HG03565 (cell line): ENCODE measurements around the gene SLC6A13.

Source experiments
- ATAC-seq: cut with Tn5 transposase; IDR thresholded peaks from one replicate; pipeline ENCODE4 v1.9.1; 2021; ENCODE audit warnings: mild to moderate bottlenecking, moderate library complexity; ENCODE audit not compliant: unreplicated experiment

Gene SLC6A13

DNA sequence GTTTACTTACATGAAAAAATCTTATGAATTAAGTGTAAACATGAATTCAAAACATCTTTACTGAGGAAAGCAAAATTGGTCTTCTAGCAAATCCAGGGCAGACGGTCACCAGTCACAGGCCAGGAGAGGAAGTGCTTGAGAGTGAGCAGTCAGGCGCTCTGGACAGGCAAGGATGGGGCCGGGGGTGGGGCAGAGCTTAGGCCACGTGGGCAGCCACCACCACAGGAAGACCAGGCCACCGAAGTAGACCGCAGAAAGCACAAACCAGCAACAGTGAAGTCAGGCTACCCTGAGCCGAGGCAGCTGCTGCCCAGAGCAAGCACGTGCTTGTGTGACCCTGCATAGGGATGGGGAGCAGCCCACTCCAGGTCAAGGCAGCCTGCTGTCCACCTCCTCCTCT, 82.2 kb downstream of the SLC6A13 start:
- ATAC-seq = no peak

DNA sequence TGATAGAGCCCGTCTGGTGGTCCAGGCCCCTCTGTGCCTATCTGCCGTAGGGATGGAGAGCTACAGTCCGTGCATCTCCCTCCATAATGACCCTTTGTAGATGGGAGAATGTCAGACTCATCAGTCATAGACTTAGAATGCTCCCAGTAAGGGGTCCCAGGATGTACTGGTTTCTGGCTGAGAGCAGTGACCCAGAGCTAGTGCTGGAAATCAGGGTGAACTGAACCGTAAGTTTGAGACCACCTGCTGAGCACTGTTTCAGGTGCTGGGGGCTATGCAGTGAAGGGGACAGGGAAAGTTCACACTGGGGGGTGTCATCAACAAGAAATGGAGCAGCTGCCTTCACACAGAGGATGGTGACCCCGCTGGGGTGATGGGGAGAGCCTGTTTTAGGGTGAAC, 82.8 kb downstream of the SLC6A13 start:
- no peak for ATAC-seq

DNA sequence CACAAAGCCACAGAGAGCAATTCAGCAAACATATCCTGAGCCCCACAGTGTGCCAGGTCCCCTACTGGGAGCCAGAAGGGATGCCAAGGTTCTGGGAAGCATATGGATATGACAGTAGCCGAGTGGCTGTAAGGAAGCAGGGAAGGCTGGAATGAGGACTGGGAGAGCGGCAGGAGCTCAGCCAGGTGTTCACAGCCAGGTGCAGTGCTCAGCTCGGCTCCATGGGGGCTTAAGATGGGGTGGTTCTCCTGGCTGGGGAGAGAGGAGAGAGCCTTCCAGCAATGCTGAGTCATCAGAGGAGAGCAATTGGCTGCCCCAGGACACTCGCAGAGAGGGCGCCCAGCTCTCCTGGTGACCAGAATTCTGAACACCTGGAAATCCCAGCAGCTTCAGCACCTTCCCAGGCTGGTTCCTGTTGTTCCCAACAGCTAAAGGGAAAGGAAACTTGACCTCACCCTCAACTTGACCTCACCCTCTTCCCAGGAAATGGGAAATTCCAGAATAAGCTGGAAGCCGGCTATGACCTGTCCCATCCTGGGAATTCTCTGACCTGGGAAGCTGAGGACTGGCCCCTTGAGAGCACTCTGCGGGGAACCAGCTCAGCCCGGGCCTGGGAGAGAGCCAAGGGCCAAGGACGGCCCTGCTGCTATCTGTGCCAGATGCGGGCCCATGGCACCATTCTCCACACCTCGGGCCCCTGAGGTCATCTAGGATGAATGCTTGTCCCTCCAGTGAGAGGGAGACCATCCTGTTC, 83.3 kb downstream of the SLC6A13 start:
- no peak for ATAC-seq

DNA sequence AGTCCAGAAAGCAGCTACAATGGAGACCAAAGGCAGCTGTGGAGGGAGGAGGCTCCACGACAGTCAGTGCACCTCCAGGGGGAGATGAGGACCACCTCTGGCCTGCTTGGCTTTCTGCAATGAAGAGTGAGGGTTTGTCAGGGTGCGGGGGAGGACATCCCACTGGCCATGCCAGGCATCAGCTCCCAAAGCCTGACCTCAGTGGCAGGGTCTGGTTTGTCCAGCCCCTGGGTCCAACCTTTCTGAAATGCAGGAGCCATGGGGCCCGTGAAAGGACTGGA, 83.9 kb downstream of the SLC6A13 start:
- ATAC-seq = no peak

DNA sequence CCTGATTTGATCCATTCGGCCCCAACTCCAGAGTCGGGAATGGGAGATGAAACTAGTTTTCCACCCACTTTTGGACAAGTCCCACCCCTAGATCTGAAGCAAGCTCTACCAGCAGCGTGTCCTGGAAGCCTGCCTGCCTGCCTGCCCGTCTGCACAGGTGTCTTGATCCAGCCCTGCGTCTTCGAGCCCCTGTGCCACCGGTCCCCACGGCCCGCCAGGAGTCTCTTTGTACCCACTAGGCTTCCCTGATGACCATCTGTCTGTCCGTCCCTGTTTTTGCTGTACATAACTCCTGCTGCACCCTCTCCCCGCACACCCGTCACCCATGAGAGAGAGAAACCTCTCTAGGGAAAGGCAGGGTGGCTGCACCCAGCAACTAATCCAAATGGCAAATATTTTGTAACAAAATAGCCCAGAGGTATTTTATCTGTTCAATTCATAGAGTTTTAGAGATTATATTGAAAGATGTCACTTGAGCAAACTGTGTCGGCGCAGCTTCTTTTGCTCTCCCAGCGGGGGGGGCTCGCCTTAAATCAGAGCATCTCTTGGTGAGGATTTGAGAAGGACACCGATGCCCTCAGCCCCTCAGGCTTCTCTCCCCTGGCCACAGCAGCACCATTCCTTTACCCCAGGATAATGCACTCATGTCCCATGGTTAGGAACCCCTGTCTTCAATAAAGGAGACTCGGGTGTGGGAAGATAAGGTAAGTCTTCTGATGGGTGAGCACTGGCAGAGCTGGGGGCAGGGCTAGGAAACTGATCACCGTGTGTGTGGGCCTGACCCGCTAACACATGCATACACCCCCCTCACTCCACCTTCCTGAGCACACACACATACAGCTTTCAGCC, 84.4 kb downstream of the SLC6A13 start:
- ATAC-seq = no peak

DNA sequence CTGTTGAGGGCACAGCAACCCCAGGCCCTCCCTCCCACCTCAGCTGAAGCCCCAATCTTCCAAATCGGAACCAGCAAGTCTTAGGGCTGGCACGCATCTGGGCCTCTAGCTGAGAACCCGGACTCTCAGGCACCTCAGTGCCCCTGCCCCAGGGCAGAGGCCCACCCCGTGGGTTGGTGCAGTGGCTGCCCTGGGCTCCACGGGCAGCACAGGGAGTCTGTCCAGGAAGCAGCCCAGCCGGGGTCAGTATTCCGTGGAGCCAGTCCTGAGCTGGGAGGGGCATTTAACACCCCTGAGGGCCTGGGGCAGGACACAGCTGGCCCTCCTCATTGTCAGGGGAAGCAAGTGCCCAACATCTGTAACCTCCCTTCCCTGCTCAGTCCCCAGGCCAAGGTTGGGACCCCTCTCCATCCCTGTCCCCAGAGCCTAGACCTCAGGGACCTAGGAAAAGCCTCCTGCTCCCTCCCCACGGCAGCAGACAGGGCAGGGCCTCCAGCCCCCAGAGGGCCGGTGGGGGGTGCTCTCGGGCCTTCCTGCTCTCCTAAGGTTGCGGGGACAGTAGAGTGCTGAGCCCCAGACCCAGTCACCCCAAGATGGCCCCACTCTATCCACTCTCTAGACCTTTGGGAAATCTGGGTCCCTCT, 85.2 kb downstream of the SLC6A13 start:
- no peak for ATAC-seq

DNA sequence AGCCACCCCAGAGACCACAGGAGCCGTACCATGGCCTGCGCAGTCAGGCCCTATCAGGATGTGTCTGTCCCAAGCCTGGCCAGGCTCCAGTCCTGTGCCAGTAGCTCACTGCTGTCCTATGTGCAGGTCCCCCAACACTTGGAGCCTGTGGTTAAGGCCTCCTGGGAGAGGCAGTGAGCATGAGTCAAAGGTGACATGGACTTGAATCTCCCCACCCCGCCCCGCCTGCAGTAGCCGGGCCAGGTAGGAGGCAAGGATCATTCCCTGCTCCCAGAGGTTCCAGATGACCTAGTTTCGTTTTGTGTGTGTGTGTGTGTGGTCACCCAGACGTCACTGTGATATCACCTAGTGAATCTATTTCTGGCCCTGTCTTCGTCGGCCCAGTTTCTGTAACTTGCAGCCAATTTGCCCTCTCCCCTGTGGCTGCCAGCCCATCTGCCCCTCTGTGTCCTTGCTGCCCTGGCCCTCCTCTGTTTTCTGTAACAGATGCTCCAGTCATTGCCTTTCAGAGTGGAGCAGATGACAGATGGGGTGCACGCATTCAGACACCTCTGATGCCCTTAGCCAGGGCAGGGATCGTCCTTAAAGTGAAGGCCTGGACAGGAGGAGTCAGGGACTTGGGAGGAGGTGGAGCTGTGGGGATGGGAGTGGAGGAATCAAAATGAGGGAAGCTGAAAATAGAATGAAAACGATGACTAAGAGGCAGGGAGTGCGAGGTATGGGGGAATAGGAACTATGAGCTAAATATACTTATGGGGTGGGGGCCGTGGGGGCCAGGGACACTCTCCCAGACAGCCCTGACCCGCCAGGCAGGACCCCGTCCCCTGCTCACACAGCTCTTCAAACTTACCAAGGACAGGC, 86.1 kb downstream of the SLC6A13 start:
- ATAC-seq = no peak

DNA sequence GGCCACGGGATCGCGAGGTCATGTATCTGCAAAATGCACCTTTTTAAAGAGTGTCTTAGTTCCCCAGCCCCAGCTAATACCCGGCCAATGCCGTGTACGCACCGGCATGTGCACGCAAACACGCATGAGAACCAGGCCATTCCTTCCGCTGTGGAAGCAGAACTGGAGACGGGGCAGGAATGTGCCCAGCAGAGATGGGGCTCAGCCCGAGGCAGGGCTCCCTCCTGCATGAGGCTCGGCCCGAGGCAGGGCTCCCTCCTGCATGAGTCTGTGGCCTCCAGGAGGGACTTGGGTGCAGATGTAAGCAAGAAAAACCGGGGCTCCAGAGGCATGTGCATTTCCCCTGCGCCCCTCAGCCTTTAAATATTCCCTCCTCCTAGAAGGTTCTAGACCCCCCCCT, 86.9 kb downstream of the SLC6A13 start:
- ATAC-seq = no peak

DNA sequence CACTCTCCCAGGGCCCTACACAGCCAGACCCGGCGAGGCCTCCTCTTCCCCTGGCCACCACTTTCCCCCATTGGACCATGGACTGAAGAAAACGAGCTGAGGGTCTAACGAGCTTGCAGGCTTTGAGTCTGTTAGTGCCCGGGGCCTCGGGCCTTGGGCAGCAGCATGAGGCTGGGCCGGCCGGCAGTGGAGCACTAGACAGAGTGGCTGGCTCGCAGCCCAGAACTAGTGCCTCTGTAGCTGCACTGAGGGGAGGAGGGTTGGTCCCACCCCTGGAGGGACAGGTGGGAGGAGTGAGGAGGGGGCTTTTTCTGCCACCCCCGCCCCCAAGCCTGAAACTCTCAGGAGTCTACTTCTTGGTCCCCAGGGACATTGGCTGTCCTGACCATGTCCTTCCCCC, 87.4 kb downstream of the SLC6A13 start:
- ATAC-seq = no peak

DNA sequence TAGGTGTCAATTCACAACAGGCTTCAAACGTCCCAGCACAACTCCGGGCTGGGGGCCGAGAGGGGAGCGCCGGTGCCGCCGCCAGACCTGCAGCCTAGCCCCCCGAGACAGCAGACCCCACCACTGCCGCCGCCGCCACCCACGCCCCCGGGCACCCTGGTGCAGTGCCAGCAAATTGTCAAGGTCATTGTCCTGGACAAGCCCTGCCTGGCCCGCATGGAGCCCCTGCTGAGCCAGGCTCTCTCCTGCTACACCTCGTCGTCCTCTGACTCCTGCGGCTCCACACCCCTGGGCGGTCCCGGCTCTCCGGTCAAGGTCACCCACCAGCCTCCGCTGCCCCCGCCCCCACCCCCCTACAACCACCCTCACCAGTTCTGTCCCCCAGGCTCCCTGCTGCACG, 88.0 kb downstream of the SLC6A13 start:
- ATAC-seq = no peak

DNA sequence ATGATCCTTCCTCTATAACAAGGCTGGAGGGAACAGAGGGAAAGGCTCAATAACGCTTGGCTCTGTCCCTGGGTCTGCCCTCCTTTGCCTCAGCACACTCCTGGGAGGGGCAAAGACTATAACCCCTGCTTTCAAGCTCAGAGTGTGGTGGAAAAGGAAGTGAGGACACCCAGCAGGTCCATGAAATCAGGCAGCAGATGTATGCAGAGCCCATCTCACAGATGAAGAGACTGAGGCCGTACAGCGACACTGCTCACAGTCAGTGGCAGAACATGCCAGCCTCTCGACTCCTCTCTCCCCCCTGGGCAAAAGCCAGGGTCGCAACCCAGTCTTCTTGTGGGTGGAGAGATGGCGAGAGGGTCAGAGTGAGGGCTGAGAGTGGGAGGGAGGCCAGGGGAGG, 88.5 kb downstream of the SLC6A13 start:
- ATAC-seq = no peak

DNA sequence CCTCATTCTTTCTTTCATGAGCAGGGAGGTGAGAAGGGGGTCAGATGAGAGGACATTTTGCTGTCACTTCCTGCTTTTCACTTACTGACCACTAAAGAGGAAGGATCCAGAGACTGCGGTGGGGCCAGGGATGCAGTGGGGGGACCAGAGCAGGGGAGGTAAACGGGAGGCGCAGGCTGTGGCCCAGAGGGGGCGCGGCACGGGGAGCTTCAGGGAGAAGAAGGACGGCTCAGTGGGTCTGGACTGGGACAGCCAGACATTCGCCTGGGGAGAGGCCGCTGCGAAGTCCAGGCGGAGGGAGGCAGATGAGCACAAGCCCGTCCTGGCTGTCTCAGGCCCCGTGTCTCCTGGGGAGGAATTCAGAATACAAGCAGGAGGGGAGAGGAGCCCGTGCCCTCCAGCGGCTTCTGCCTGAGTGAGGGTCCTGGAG, 89.9 kb downstream of the SLC6A13 start:
- ATAC-seq = no peak

DNA sequence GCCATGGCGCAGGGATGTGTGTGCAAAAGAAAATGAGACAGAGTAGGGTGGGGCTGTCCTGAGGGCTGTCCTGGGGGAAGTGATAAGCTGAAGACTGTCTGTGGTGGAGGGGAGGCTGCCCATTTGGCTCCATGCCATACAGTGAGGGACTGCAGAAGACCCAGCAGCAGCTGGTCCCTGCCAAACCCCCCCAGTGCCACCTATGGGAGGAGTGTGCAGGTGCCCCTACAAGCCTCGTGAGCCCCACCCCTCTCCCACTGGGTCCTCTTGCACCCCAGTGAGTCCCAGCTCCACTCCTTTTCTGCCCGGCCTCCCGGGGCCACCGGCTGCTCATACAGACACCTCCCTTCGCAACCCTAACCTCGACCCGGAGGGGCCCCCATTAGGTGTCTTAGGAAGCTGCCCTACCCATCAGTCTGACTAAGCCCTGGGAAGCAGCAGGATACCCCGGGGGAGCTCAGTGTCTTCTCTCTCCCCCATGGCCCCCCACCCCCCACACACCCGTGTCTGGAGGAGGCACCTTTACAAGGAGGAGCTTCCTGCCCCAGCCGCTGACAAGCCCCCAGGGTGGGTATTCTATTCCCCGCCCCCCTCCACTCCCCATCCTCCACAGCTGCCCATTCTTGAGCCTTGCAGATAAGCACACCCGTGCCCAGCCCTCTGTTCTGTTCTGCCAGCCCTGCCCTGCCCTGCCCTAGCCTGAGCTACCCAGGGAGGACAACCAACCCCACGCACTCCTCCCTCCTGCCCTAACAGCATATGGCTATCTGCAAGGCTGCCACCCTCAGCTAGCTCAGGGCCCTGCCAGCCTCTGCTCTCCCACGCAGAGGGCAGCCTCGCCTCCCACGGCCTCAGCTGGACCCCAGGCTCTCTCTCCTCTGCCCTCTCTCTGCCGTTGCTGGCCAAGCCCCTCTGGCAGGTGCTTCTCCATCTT, 90.6 kb downstream of the SLC6A13 start:
- ATAC-seq = no peak

DNA sequence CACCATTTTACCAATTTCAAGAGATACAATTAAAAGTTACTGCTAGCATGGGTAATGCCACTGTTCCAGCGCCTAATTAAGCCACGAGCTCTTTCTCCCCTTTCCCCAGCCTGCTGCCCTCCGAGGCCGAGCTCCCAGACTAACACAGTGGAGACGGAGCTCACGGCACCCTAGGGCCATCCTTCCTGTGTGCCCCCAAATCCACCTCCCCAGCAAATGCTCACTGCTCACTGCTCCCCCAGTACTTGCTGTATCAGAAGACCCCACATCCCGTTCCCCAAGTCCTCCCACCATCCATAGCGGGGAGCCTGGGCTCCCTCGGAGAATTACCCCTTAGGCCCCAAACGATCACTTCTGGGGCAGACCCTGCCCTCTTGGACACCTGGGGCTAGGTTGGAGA, 91.4 kb downstream of the SLC6A13 start:
- no peak for ATAC-seq
